Prostate gland (tissue), 2 donors: ENCODE measurements around the gene MN1. TPM values are rescaled to one million over a fixed set of nuclear protein-coding genes. Genes with fewer than 3 reads are reported as not detected.

Experiments used
- DNase-seq: peaks from one replicate; pipeline ENCODE4 v3.0.0-alpha.2; 2019; ENCODE audit warnings: low spot score
- H3K27ac ChIP-seq, 2 donors: fragments of 200-600 bp; sonication (generic); 2 replicates each; pipeline ENCODE4 v1.5.1; 2017 to 2019
- H3K27me3 ChIP-seq: fragments of 200-600 bp; sonication (generic); replicated peaks from 2 replicates; pipeline ENCODE4 v1.5.1; 2019; ENCODE audit not compliant: insufficient read depth
- H3K36me3 ChIP-seq, 2 donors: fragments of 200-600 bp; sonication (generic); 1 replicate in 1 of 2; 2 replicates in 1 of 2; pipeline versions ENCODE4 v1.5.1 to v1.8.1; 2017 to 2019
- H3K4me1 ChIP-seq: fragments of 200-600 bp; sonication (generic); replicated peaks from 2 replicates; pipeline ENCODE4 v1.5.1; 2019
- H3K4me3 ChIP-seq, 2 donors: fragments of 200-600 bp; sonication (generic); 2 replicates each; pipeline ENCODE4 v1.5.1; 2017 to 2019
- H3K9me3 ChIP-seq: fragments of 200-600 bp; sonication (generic); 2 replicates; pipeline ENCODE4 v1.5.1; 2017
- CTCF ChIP-seq, 4 experiments: fragments of 200-600 bp in 2 of 4; fragments of 450-650 bp in 2 of 4; sonication (generic) in 2 of 4; IDR thresholded peaks; 1 replicate in 3 of 4; 2 replicates in 1 of 4; pipeline ENCODE4 v1.5.1; 2016 to 2019; ENCODE audit warnings: antibody characterized with exemption in 4 of 4, mild to moderate bottlenecking in 2 of 4, moderate library complexity in 2 of 4
- POLR2A ChIP-seq: fragments of 450-650 bp; IDR thresholded peaks from one replicate; pipeline ENCODE4 v1.6.1; 2016; ENCODE audit warnings: antibody characterized with exemption, mild to moderate bottlenecking
- POLR2AphosphoS5 ChIP-seq: sonication (generic); formaldehyde crosslinking; IDR thresholded peaks from one replicate; pipeline ENCODE4 v1.6.1; 2017; ENCODE audit warnings: antibody characterized with exemption
- WGBS: methylation state at CpG from one replicate; pipeline ENCODE4 v1.1.5; 2018; 5-methylcytosine and 5-hydroxymethylcytosine counted together
- intact Hi-C: fragments of 100-400 bp; cut with DNase I; formaldehyde crosslinking; loops from one replicate; pipeline ENCODE4 v1.14.2; 2022
- total RNA-seq, 2 donors: library from RNA; depleted of rRNA; stranded (reverse); fragments of >200 nt; gene quantifications; one replicate each; pipeline ENCODE4 v1.1.0, GENCODE V29; 2016

Gene MN1
- total RNA-seq, 2 donors from 2014 or later, result 5.5 to 5.8 TPM

DNA sequence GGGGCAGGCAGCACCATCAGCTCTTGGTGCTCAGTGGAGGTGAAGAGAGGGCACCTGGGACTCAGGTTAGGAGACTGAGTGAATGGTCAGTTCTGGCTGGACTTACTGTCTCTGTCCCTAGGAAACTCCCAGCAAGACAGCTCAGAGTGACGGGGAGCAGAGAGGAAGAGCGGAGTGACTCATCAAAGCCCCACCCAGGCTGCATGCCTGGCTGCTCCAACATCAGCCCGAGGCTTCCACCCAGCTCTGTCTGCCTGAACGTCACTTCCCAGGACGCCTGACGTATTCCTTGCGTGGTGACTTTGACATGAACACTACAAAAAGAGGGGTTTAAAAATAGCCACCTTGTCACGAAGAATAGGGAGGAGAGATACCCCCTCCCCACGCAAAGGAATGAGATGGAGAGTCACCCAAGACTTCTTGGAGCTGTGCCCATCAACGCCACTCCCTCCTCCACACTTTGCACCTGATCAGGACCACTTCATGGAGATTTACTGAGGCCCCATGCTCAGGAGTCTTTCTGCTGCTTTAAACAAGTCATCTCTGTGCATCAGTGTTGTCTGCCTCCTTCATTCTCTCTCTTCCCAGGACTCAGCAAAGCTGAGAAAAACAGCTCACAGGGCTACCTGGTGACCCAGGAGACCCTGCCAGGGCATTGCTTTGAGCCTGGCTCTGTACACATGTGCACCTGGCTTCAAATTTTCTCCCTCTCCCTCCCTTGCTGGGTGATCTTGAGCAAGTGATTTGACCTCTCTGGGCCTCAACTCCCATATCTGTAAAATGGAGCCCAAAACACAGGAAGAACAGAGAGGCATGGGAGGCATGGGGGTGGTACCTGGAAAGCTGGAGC, 83.1 kb downstream of the MN1 start:
- no peak overlapping the region for H3K27ac ChIP-seq
- intact Hi-C loops, result no loop called here

GRCh38 chr22:27717094-27717493, 84.5 kb downstream of the MN1 start:
- H3K4me3 ChIP-seq, result no peak overlapping the region
- no peak for TF ChIP-seq POLR2AphosphoS5
- TF ChIP-seq POLR2A, result no peak
- no peak for TF ChIP-seq CTCF (IDR thresholded peaks at IDR 0.05)
- no peak overlapping the region for H3K27ac ChIP-seq
- no peaks in the 10 kb centered on the region for H3K36me3 ChIP-seq
- 88% methylated on average over 9 of the region's 9 CpGs for WGBS
- no peaks in the 10 kb centered on the region for H3K27me3 ChIP-seq
- intact Hi-C loops, result no loop called here
- no peaks in the 10 kb centered on the region for H3K4me1 ChIP-seq
- no peak for DNase-seq
- H3K9me3 ChIP-seq, result no peaks in the 10 kb centered on the region

More for the DNA sequence above, 83.1 kb downstream of the MN1 start:
- Histone ChIP-seq H3K4me3 (no peak overlapping the region), H3K9me3 (no peaks in the 10 kb centered on the region), H3K27me3 (no peaks in the 10 kb centered on the region), H3K4me1 (no peaks in the 10 kb centered on the region), H3K36me3 (no peaks in the 10 kb centered on the region)
- 36% methylated on average over 10 of the region's 10 CpGs for WGBS
- DNase-seq, result peak; percentile 9
- TF ChIP-seq POLR2A (no peak), POLR2AphosphoS5 (peak; percentile 16), CTCF (IDR thresholded peaks at IDR 0.05) (no peak)

DNA sequence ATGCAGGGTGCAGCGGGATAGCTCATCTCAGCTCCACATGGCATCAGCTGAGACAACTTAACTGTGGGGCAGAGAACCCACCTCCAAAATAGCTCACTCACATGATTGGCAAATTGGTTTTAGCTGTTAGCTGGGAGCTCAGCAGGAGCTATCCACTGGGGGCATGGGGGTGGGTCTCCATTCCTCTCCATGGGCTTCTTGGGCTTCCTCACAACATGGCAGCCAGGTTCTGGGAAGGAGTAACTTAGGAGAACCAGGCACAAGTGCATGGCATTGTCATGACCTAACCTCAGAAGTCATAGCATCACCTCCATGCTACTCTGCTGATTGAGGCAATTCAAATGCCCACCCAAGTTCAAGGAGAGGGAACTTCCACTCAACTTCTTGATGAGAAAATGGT, 85.5 kb downstream of the MN1 start:
- intact Hi-C loops, result no loop called here
- Histone ChIP-seq H3K27ac (no peak overlapping the region), H3K9me3 (no peaks in the 10 kb centered on the region), H3K27me3 (no peaks in the 10 kb centered on the region), H3K4me1 (no peaks in the 10 kb centered on the region), H3K4me3 (no peak overlapping the region), H3K36me3 (no peaks in the 10 kb centered on the region)
- no peak for DNase-seq
- no peak for TF ChIP-seq CTCF (IDR thresholded peaks at IDR 0.05)
- no peak for TF ChIP-seq POLR2AphosphoS5
- TF ChIP-seq POLR2A, result no peak
- 100% methylated on average over 1 of the region's 1 CpG for WGBS

GRCh38 chr22:27715106-27715505, 86.5 kb downstream of the MN1 start:
- H3K9me3 ChIP-seq, result no peaks in the 10 kb centered on the region
- H3K4me1 ChIP-seq, result no peaks in the 10 kb centered on the region
- H3K36me3 ChIP-seq, result no peaks in the 10 kb centered on the region
- intact Hi-C loops, result no loop called here
- 55% methylated on average over 10 of the region's 10 CpGs for WGBS
- H3K4me3 ChIP-seq, result no peak overlapping the region
- H3K27ac ChIP-seq, result no peak overlapping the region
- TF ChIP-seq CTCF (IDR thresholded peaks at IDR 0.05) (peak in 2 of 4 experiments; percentile 22 to 37), POLR2AphosphoS5 (no peak)
- DNase-seq, result no peak
- no peaks in the 10 kb centered on the region for H3K27me3 ChIP-seq

DNA sequence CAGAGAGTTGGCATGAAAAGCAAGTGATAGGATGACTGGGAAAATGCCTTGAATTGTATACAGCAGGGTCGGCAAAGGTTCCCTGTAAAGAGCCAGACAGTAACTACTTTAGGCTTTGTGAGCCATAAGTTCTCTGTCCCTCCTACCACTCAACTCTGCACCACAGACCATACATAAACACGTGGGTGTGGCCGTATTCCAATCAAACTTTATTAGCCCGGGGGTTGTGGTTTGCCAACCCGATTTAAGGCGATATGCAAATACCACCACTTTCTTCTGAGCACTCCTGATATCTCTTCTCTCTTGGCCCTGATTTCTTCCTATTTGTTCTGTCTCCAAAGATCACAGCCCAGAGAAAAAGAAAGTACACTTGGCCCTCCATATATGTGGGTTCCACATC, 87.5 kb downstream of the MN1 start:
- TF ChIP-seq POLR2A, result no peak
- no peak for TF ChIP-seq POLR2AphosphoS5
- no peaks in the 10 kb centered on the region for H3K4me1 ChIP-seq
- intact Hi-C loops, result no loop called here
- no peaks in the 10 kb centered on the region for H3K9me3 ChIP-seq
- no peak for DNase-seq
- H3K27ac ChIP-seq, result no peak overlapping the region
- no peaks in the 10 kb centered on the region for H3K27me3 ChIP-seq
- WGBS, result 32% methylated on average over 6 of the region's 6 CpGs
- H3K36me3 ChIP-seq, result no peaks in the 10 kb centered on the region
- H3K4me3 ChIP-seq, result no peak overlapping the region
